Activated CD4-positive, alpha-beta T cell treated with anti-CD3 and anti-CD28 coated beads, Interleukin-10, Interleukin-2, amounts not matched to agents 100 ng/mL and 50 ng/mL, durations not matched to agents 16 hours and 8 hours (primary cell): ENCODE results near the gene G6PC2.

Experiments
- DNase-seq: peaks from one replicate; pipeline ENCODE4 v3.0.0-alpha.2; 2020

G6PC2 gene

DNA sequence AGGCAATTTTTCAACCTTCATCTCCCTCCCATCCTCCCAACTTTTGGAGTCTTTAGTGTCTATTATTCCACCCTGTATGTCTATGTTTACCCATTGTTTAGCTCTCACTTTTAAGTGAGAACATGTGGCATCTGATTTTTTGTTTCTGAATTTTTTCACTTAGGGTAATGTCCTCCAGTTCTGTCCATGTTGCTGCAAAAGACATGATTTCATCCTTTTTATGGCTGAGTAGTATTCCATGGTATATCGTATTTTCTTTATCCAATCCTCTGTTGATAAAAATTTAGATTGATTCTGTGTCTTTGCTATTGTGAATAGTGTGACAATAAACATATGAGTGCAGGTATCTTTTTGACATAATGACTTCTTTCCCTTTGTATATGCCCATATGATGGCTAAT lies 48.2 kb downstream of the G6PC2 start:
- DNase-seq, result no peak

GRCh38 chr2:168951871-168952270 lies 50.8 kb downstream of the G6PC2 start:
- DNase-seq, result no peak

- no peak for DNase-seq
Measured at GRCh38 chr2:168952424-168952823, 51.3 kb downstream of the G6PC2 start.

DNA sequence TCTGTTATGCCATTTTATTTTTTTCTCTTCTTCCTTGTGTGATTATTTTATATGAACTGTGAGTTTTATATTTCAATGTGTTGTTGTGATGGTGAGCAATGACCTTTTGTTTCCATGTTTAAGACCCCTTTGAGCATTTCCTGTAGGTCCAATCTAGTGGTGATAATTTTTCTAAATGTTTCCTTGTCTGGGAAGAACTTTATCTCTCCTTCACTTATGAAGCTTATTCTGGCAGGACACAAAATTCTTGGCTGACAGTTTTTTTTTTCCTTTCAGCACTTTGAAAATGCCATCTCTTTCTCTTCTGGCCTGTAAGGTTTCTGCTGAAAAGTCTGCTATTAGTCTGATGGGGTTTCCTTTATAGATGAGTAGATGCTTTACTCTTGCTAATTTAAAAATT lies 53.2 kb downstream of the G6PC2 start:
- no peak for DNase-seq

- no peak for DNase-seq
Measured at GRCh38 chr2:168955321-168955720, 54.2 kb downstream of the G6PC2 start.

DNA sequence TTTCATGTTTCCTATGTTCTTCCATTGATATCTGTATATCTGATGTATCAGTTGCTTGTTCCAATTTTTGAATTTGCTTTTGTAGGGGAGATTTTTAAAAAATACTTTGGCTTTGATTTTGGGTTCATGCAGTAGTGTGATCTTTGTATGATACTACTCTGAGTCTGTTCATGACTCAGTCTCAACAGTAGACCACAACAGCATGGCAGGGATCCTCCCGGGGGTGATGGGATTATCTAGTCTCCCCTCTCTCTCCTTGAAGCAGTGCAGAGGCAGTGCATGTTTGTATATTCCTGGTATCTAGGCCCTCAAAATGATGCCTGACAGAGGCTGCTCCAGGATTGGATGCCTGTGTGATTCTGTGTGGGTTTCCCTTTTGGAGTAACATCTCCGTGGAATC lies 55.3 kb downstream of the G6PC2 start:
- no peak for DNase-seq
